ENCODE measurements around the gene KRTAP10-12. TPM values are rescaled to one million over a fixed set of nuclear protein-coding genes. Genes with fewer than 3 reads are reported as not detected.

KRTAP10-12 gene
- total and polyA plus RNA-seq, 2 of the 4 experiments (the other 2 are of a cell fraction) = not detected

- Histone ChIP-seq H3K4me1 (ENCODE audit: control insufficient read depth, insufficient read depth, low read length) (no peaks in the 10 kb centered on the region), H2AK5ac (ENCODE audit: low read depth, low read length) (no peak overlapping the region), H2BK120ac (ENCODE audit: low read depth, low read length) (no peak overlapping the region), H3K14ac (replicated peaks; ENCODE audit: low read depth, low read length) (no peak overlapping the region), H3K9me1 (ENCODE audit: insufficient read depth, low read length) (no peaks in the 10 kb centered on the region), H3K4me2 (ENCODE audit: low read depth, low read length) (no peak overlapping the region), H4K91ac (ENCODE audit: insufficient read depth, low read depth, low read length) (no peak overlapping the region), H3K27me3 (ENCODE audit: control insufficient read depth, insufficient read depth, low read length) (peaks cover 71% of the 10 kb centered on the region), H2BK5ac (ENCODE audit: low read depth, low read length, poor library complexity, severe bottlenecking) (no peak overlapping the region), H3K79me1 (ENCODE audit: low read depth in 1 of 2, low read length in 2 of 2) (no peaks in the 10 kb centered on the region), H3K56ac (ENCODE audit: extremely low read depth, insufficient read depth, low read length) (no peak overlapping the region), H3K36me3 (ENCODE audit: control insufficient read depth, insufficient read depth, low read length) (no peaks in the 10 kb centered on the region), H3K9me3 (ENCODE audit: control insufficient read depth, insufficient read depth, low read length) (peaks cover 6% of the 10 kb centered on the region; the same call in 1 of the 2 replicates), H3K23ac (ENCODE audit: low read depth, low read length) (no peak overlapping the region), H3K9ac (ENCODE audit: low read depth, low read length) (no peak overlapping the region), H3K27ac (ENCODE audit: insufficient read depth, low read length) (no peak overlapping the region), H3K4ac (ENCODE audit: low read depth, low read length) (no peak overlapping the region), H2BK20ac (ENCODE audit: low read depth, low read length) (no peak overlapping the region), H2BK15ac (ENCODE audit: low read depth, low read length) (no peak overlapping the region), H2AK9ac (replicated peaks; ENCODE audit: low read depth, low read length, poor library complexity) (no peak overlapping the region), H4K8ac (ENCODE audit: low read depth in 2 of 2, low read length in 2 of 2) (no peak overlapping the region), H3K18ac (ENCODE audit: low read depth, low read length) (no peak overlapping the region), H4K20me1 (ENCODE audit: insufficient read depth, low read length) (no peaks in the 10 kb centered on the region), H3K4me3 (ENCODE audit: insufficient read depth, low read depth, low read length) (no peak overlapping the region), H2AFZ (replicated peaks; ENCODE audit: low read length, poor library complexity) (no peak overlapping the region), H4K5ac (ENCODE audit: low read depth, low read length) (no peak overlapping the region)
- intact Hi-C loops (cut with micrococcal nuclease) = no loop called here
- in situ Hi-C loops (cut with MboI; ENCODE audit: low sequenced_read_pairs) = no loop called here
- dilution Hi-C loops (cut with HindIII; ENCODE audit: low sequenced_read_pairs, unreplicated experiment) = no loop called here
- DNase-seq = no peak
- ATAC-seq (ENCODE audit: low read depth) = no peak
- TF ChIP-seq CEBPB (IDR thresholded peaks at IDR 0.05; ENCODE audit: low read depth, low read length) = no peak
- TF ChIP-seq ELK1 (IDR thresholded peaks at IDR 0.05; ENCODE audit: borderline replicate concordance, low read depth, low read length) = no peak
- TF ChIP-seq MAZ (IDR thresholded peaks at IDR 0.05; ENCODE audit: borderline replicate concordance, low read depth, low read length) = no peak
- no peak for TF ChIP-seq FOS (IDR thresholded peaks at IDR 0.05; ENCODE audit: low read depth, low read length)
- no peak for TF ChIP-seq RCOR1 (IDR thresholded peaks at IDR 0.05; ENCODE audit: insufficient replicate concordance, low read length)
- no peak for TF ChIP-seq SMC3 (IDR thresholded peaks at IDR 0.05; ENCODE audit: low read depth, low read length)
- no peak for TF ChIP-seq USF2 (IDR thresholded peaks at IDR 0.05; ENCODE audit: low read depth, low read length)
- POLR2A ChIA-PET (ENCODE audit: unreplicated experiment) = no interaction called here
- CTCF ChIA-PET = interaction anchor here (0.6 kb wide), 1 partner anchor 9 kb away, joined by 5 read pairs; no protein-coding TSS in a partner anchor
- WGBS, 2 experiments (ENCODE audit: extremely low coverage in 2 of 2, insufficient read length in 1 of 2) = 16% methylated on average over 5 of the region's 12 CpGs; no CpG with 5 or more reads in 1 of the 2 experiments
- no TSS peak for BruUV-seq (replicated peaks)
Measured at GRCh38 chr21:44701541-44701940, 4.6 kb downstream of the KRTAP10-12 start.
